Measurements from ENCODE around the gene C6. TPM values are rescaled to one million over a fixed set of nuclear protein-coding genes. Genes with fewer than 3 reads are reported as not detected.

C6 gene
- total RNA-seq, 1 donor from 2014 or later = not detected

GRCh38 chr5:41247135-41247534, 33.8 kb upstream of the C6 start:
- no peak for DNase-seq (ENCODE audit: extremely low spot score, unreplicated experiment)
- no peaks in the 10 kb centered on the region for H3K36me3 Mint-ChIP-seq (ENCODE audit: unreplicated experiment)
- H3K27me3 Mint-ChIP-seq (ENCODE audit: unreplicated experiment) = no peaks in the 10 kb centered on the region
- H3K4me1 Mint-ChIP-seq (ENCODE audit: unreplicated experiment) = no peaks in the 10 kb centered on the region
- H3K27ac Mint-ChIP-seq (ENCODE audit: unreplicated experiment) = no peak overlapping the region
- no peak for TF ChIP-seq CTCF (IDR thresholded peaks at IDR 0.05)
- no peak overlapping the region for H3K4me3 Mint-ChIP-seq (ENCODE audit: unreplicated experiment)
- H3K9me3 Mint-ChIP-seq (ENCODE audit: unreplicated experiment) = peaks cover 5% of the 10 kb centered on the region

- H3K27ac Mint-ChIP-seq (ENCODE audit: unreplicated experiment) = no peak overlapping the region
- DNase-seq (ENCODE audit: extremely low spot score, unreplicated experiment) = no peak
- H3K9me3 Mint-ChIP-seq (ENCODE audit: unreplicated experiment) = peaks cover 5% of the 10 kb centered on the region
These were observed 33.0 kb upstream of the C6 start for GRCh38 chr5:41246376-41246775.

GRCh38 chr5:41243558-41243957, 30.2 kb upstream of the C6 start:
- H3K27me3 Mint-ChIP-seq (ENCODE audit: unreplicated experiment) = no peaks in the 10 kb centered on the region
- no peak overlapping the region for H3K27ac Mint-ChIP-seq (ENCODE audit: unreplicated experiment)
- DNase-seq (ENCODE audit: extremely low spot score, unreplicated experiment) = no peak
- peaks cover 14% of the 10 kb centered on the region for H3K9me3 Mint-ChIP-seq (ENCODE audit: unreplicated experiment)
- H3K4me3 Mint-ChIP-seq (ENCODE audit: unreplicated experiment) = no peak overlapping the region
- no peak for TF ChIP-seq CTCF (IDR thresholded peaks at IDR 0.05)
- H3K4me1 Mint-ChIP-seq (ENCODE audit: unreplicated experiment) = no peaks in the 10 kb centered on the region
- no peaks in the 10 kb centered on the region for H3K36me3 Mint-ChIP-seq (ENCODE audit: unreplicated experiment)

More at GRCh38 chr5:41246376-41246775, 33.0 kb upstream of the C6 start:
- H3K4me1 Mint-ChIP-seq (ENCODE audit: unreplicated experiment) = no peaks in the 10 kb centered on the region
- TF ChIP-seq CTCF (IDR thresholded peaks at IDR 0.05) = no peak
- H3K4me3 Mint-ChIP-seq (ENCODE audit: unreplicated experiment) = no peak overlapping the region
- H3K27me3 Mint-ChIP-seq (ENCODE audit: unreplicated experiment) = no peaks in the 10 kb centered on the region
- no peaks in the 10 kb centered on the region for H3K36me3 Mint-ChIP-seq (ENCODE audit: unreplicated experiment)

GRCh38 chr5:41240985-41241384, 27.7 kb upstream of the C6 start:
- no peak for DNase-seq (ENCODE audit: extremely low spot score, unreplicated experiment)
- Mint-ChIP-seq H3K27ac (ENCODE audit: unreplicated experiment) (no peak overlapping the region), H3K9me3 (ENCODE audit: unreplicated experiment) (peaks cover 9% of the 10 kb centered on the region)

GRCh38 chr5:41240390-41240789, 27.1 kb upstream of the C6 start:
- H3K9me3 Mint-ChIP-seq (ENCODE audit: unreplicated experiment) = peaks cover 9% of the 10 kb centered on the region
- no peaks in the 10 kb centered on the region for H3K36me3 Mint-ChIP-seq (ENCODE audit: unreplicated experiment)
- DNase-seq (ENCODE audit: extremely low spot score, unreplicated experiment) = no peak
- no peaks in the 10 kb centered on the region for H3K27me3 Mint-ChIP-seq (ENCODE audit: unreplicated experiment)
- no peak for TF ChIP-seq CTCF (IDR thresholded peaks at IDR 0.05)
- no peak overlapping the region for H3K4me3 Mint-ChIP-seq (ENCODE audit: unreplicated experiment)
- H3K27ac Mint-ChIP-seq (ENCODE audit: unreplicated experiment) = no peak overlapping the region
- no peaks in the 10 kb centered on the region for H3K4me1 Mint-ChIP-seq (ENCODE audit: unreplicated experiment)

More at GRCh38 chr5:41240985-41241384, 27.7 kb upstream of the C6 start:
- Mint-ChIP-seq H3K4me1 (ENCODE audit: unreplicated experiment) (no peaks in the 10 kb centered on the region), H3K36me3 (ENCODE audit: unreplicated experiment) (no peaks in the 10 kb centered on the region), H3K4me3 (ENCODE audit: unreplicated experiment) (no peak overlapping the region), H3K27me3 (ENCODE audit: unreplicated experiment) (no peaks in the 10 kb centered on the region)
- no peak for TF ChIP-seq CTCF (IDR thresholded peaks at IDR 0.05)
